A673 (cell line): ENCODE measurements around the gene OR2T5. TPM values are rescaled to one million over a fixed set of nuclear protein-coding genes. Genes with fewer than 3 reads are reported as not detected.
"Not testable (repeated sequence)": the region's sequence is repeated elsewhere in the genome, so short reads cannot be mapped to it uniquely, and the experiment has no call there.

ENCODE experiments used
- Bru-seq: library from RNA; stranded (reverse); fragments of 400-500 nt; gene quantifications from one replicate; lab custom pipeline; 2021; lab: Mats Ljungman, UMichigan
- BruChase-seq, 2 experiments: library from RNA; stranded (reverse); fragments of 400-500 nt; gene quantifications; one replicate each; lab custom pipeline; 2021; lab: Mats Ljungman, UMichigan
- BruUV-seq: library from RNA; stranded (reverse); fragments of 400-500 nt; replicated peaks from 2 replicates; lab custom pipeline; 2021; lab: Mats Ljungman, UMichigan
- CTCF ChIA-PET: fragments of 300-600 bp; sonication (Branson Sonifier 250); formaldehyde crosslinking; loops from one replicate; lab custom pipeline; 2022; ENCODE audit warnings: antibody characterized with exemption; lab: Charles Lee
- POLR2A ChIA-PET: fragments of 300-600 bp; sonication (Branson Sonifier 250); formaldehyde crosslinking; loops from one replicate; lab custom pipeline; 2022; ENCODE audit warnings: antibody characterized with exemption; ENCODE audit not compliant: low non-redundant PET; lab: Charles Lee
- DNase-seq: peaks from one replicate; pipeline ENCODE4 v3.0.0-alpha.2; 2015; ENCODE audit warnings: low spot score
- H3K27ac ChIP-seq: fragments of 200-600 bp; sonication (generic); 2 replicates; pipeline ENCODE4 v1.5.1; 2016; ENCODE audit warnings: mixed run types, low read depth, mild to moderate bottlenecking, mixed read lengths, antibody characterized with exemption, low read length; ENCODE audit not compliant: poor library complexity, severe bottlenecking
- H3K27me3 ChIP-seq: fragments of 200-600 bp; sonication (generic); replicated peaks from 2 replicates; pipeline ENCODE4 v1.6.1; 2017; ENCODE audit warnings: mixed run types, low read depth, mild to moderate bottlenecking, mixed read lengths, antibody characterized with exemption, low read length; ENCODE audit not compliant: insufficient read depth, poor library complexity
- H3K36me3 ChIP-seq: fragments of 200-600 bp; sonication (generic); 2 replicates; pipeline ENCODE4 v1.6.1; 2016; ENCODE audit warnings: mixed run types, mild to moderate bottlenecking, mixed read lengths, antibody characterized with exemption, low read length; ENCODE audit not compliant: insufficient read depth, poor library complexity, severe bottlenecking
- H3K4me1 ChIP-seq: fragments of 200-600 bp; sonication (generic); 2 replicates; pipeline ENCODE4 v1.6.1; 2017; ENCODE audit warnings: mixed run types, mild to moderate bottlenecking, mixed read lengths, antibody characterized with exemption, low read length; ENCODE audit not compliant: insufficient read depth, poor library complexity, severe bottlenecking
- H3K4me3 ChIP-seq: fragments of 200-600 bp; sonication (generic); 2 replicates; pipeline ENCODE4 v1.5.1; 2016; ENCODE audit warnings: low read depth, mixed run types, mild to moderate bottlenecking, mixed read lengths, low read length; ENCODE audit not compliant: poor library complexity, severe bottlenecking
- H3K9me3 ChIP-seq: fragments of 200-600 bp; sonication (generic); 2 replicates; pipeline ENCODE4 v1.6.1; 2016; ENCODE audit warnings: mixed run types, low read depth, mild to moderate bottlenecking, mixed read lengths, antibody characterized with exemption, low read length; ENCODE audit not compliant: poor library complexity, severe bottlenecking
- intact Hi-C: fragments of 100-400 bp; cut with micrococcal nuclease; formaldehyde crosslinking; loops from one replicate; pipeline ENCODE4 v1.10.0; 2022; ENCODE audit not compliant: unreplicated experiment
- long read RNA-seq: library from polyadenylated mRNA; stranded (forward); transcript quantifications from one replicate; pipeline ENCODE4 v2.0.0, GENCODE V29; 2022
- total RNA-seq: library from RNA; stranded (reverse); gene quantifications from 2 replicates; pipeline ENCODE4 v1.2.3, GENCODE V29; 2021

The OR2T5 gene
- total RNA-seq (not detected in 2 replicates), Bru-seq, nascent RNA (not detected), BruChase-seq, experiment 1, labeled RNA remaining after a 2-hour chase (not detected), BruChase-seq, experiment 2, labeled RNA remaining after a 6-hour chase (not detected)
- long read RNA-seq = 0 reads

GRCh38 chr1:248488289-248488688, at the start of gene OR2T5:
TSS of gene OR2T5 (plus strand) at chr1:248488589. CDS start at chr1:248488589, 0 bp downstream.
- CTCF ChIA-PET, BruUV-seq, H3K27ac ChIP-seq, H3K27me3 ChIP-seq, H3K4me3 ChIP-seq, POLR2A ChIA-PET, intact Hi-C loops, H3K9me3 ChIP-seq, DNase-seq, H3K4me1 ChIP-seq, H3K36me3 ChIP-seq: not testable (repeated sequence)

- DNase-seq, H3K4me3 ChIP-seq, H3K36me3 ChIP-seq, intact Hi-C loops, POLR2A ChIA-PET, H3K4me1 ChIP-seq, H3K9me3 ChIP-seq, H3K27me3 ChIP-seq, CTCF ChIA-PET, BruUV-seq, H3K27ac ChIP-seq: not testable (repeated sequence)
Measured at GRCh38 chr1:248438668-248439067, 49.7 kb upstream of the OR2T5 start.

- H3K36me3 ChIP-seq, H3K9me3 ChIP-seq, POLR2A ChIA-PET, CTCF ChIA-PET, DNase-seq, H3K27me3 ChIP-seq, H3K4me1 ChIP-seq, H3K4me3 ChIP-seq, H3K27ac ChIP-seq, BruUV-seq, intact Hi-C loops: not testable (repeated sequence)
Measured at GRCh38 chr1:248439283-248439682, 49.1 kb upstream of the OR2T5 start.

- H3K4me3 ChIP-seq, intact Hi-C loops, H3K27ac ChIP-seq, CTCF ChIA-PET, DNase-seq, H3K27me3 ChIP-seq, POLR2A ChIA-PET, H3K9me3 ChIP-seq, BruUV-seq, H3K4me1 ChIP-seq, H3K36me3 ChIP-seq: not testable (repeated sequence)
Measured at GRCh38 chr1:248442500-248443277, 45.7 kb upstream of the OR2T5 start.

GRCh38 chr1:248444603-248445002, 43.8 kb upstream of the OR2T5 start:
- H3K27ac ChIP-seq, intact Hi-C loops, H3K4me1 ChIP-seq, H3K36me3 ChIP-seq, POLR2A ChIA-PET, BruUV-seq, H3K4me3 ChIP-seq, H3K9me3 ChIP-seq, CTCF ChIA-PET, DNase-seq, H3K27me3 ChIP-seq: not testable (repeated sequence)

- POLR2A ChIA-PET, CTCF ChIA-PET, H3K36me3 ChIP-seq, H3K4me3 ChIP-seq, BruUV-seq, H3K4me1 ChIP-seq, H3K9me3 ChIP-seq, DNase-seq, H3K27ac ChIP-seq, H3K27me3 ChIP-seq, intact Hi-C loops: not testable (repeated sequence)
Measured at GRCh38 chr1:248445399-248445798, 43.0 kb upstream of the OR2T5 start, which contains the start of gene OR2T2. TSS of gene OR2T2 (plus strand) at chr1:248445637. CDS start at chr1:248452798, 7,161 bp downstream.

GRCh38 chr1:248448409-248449074, 39.8 kb upstream of the OR2T5 start:
- H3K4me1 ChIP-seq, intact Hi-C loops, H3K4me3 ChIP-seq, BruUV-seq, H3K9me3 ChIP-seq, H3K36me3 ChIP-seq, CTCF ChIA-PET, H3K27me3 ChIP-seq, H3K27ac ChIP-seq, DNase-seq, POLR2A ChIA-PET: not testable (repeated sequence)
